ENCODE data around the gene ANKRD34A. TPM values are rescaled to one million over a fixed set of nuclear protein-coding genes. Genes with fewer than 3 reads are reported as not detected.

ANKRD34A gene
- total RNA-seq, 3 donors from 2014 or later, result 0.16 to 0.98 (median 0.59) TPM

DNA sequence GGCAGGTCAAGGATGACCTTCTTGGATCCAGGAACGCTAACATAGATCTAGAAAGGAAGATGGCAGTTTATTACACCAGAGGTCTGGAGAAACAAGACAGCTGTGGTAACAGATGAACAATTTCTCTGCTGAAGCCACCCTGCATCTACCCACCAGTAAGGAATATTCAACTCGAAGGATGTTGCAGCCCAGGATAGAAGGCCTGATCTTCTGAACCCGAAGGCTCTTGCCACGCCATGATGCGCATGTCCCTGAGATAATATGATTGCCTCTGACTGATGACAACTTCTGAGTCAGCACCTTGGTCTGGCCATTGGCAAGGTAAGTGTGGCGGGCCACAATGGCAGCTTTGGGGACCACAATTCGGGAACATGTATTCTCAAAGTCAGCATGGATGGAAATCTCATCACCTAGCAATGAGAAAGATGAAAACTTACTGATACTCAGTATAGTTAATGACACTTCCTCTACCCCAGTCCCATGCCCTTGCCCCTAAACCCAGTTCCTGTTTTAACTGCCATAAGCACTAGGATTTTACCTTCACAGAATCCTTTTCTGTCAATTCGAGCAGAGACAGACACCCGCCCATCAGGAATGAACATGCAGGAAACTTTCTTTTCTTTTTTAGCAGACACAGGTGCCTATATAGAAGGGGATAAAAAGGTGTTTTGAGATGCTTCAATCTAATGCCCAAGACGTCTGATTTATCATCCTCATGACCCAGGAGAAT is 30.2 kb upstream of the ANKRD34A start:
- DNase-seq (ENCODE audit: low spot score in 2 of 2), result no peak
- intact Hi-C loops (cut with DNase I; ENCODE audit: low total_unique reads), result no loop called here

GRCh38 chr1:145993618-145994390 is 29.4 kb upstream of the ANKRD34A start:
- no peak for DNase-seq (ENCODE audit: low spot score in 2 of 2)
- Histone ChIP-seq H3K4me3 (peak overlapping the region; percentile 71 to 81 (median 76)), H3K27ac (peak overlapping the region; percentile 95 to 96), H3K4me1 (peaks cover 2 to 7% of the 10 kb centered on the region in 2 donors), H3K36me3 (peaks cover 19% of the 10 kb centered on the region), H3K27me3 (no peaks in the 10 kb centered on the region), H3K9me3 (no peaks in the 10 kb centered on the region)
- intact Hi-C loops (cut with DNase I; ENCODE audit: low total_unique reads), result no loop called here
- peak in 2 of 3 donors; percentile 13 to 64 for TF ChIP-seq POLR2AphosphoS5 (IDR thresholded peaks at IDR 0.05)
- TF ChIP-seq CTCF (IDR thresholded peaks at IDR 0.05), result no peak

More for the DNA sequence above, 30.2 kb upstream of the ANKRD34A start:
- Histone ChIP-seq H3K27ac (peak overlapping the region; percentile 95 to 96), H3K4me3 (peak overlapping the region; percentile 71 to 81 (median 76)), H3K4me1 (peaks cover 2 to 9% of the 10 kb centered on the region in 2 donors), H3K9me3 (no peaks in the 10 kb centered on the region), H3K27me3 (no peaks in the 10 kb centered on the region), H3K36me3 (peaks cover 19% of the 10 kb centered on the region)
- peak; percentile 67 to 87 (median 71) for TF ChIP-seq POLR2AphosphoS5 (IDR thresholded peaks at IDR 0.05)
- TF ChIP-seq POLR2A (IDR thresholded peaks at IDR 0.05), result no peak

GRCh38 chr1:145992958-145993617 is 28.7 kb upstream of the ANKRD34A start:
- peak overlapping the region; percentile 71 to 81 (median 76) for H3K4me3 ChIP-seq
- H3K36me3 ChIP-seq, result peaks cover 19% of the 10 kb centered on the region
- H3K9me3 ChIP-seq, result no peaks in the 10 kb centered on the region
- no peaks in the 10 kb centered on the region for H3K27me3 ChIP-seq
- peaks cover 0 to 2% of the 10 kb centered on the region in 2 donors for H3K4me1 ChIP-seq
- TF ChIP-seq CTCF (IDR thresholded peaks at IDR 0.05), result no peak
- peak; percentile 12 for TF ChIP-seq POLR2A (IDR thresholded peaks at IDR 0.05)
- no peak for DNase-seq (ENCODE audit: low spot score in 2 of 2)
- intact Hi-C loops (cut with DNase I; ENCODE audit: low total_unique reads), result no loop called here
- peak overlapping the region; percentile 95 to 96 for H3K27ac ChIP-seq

DNA sequence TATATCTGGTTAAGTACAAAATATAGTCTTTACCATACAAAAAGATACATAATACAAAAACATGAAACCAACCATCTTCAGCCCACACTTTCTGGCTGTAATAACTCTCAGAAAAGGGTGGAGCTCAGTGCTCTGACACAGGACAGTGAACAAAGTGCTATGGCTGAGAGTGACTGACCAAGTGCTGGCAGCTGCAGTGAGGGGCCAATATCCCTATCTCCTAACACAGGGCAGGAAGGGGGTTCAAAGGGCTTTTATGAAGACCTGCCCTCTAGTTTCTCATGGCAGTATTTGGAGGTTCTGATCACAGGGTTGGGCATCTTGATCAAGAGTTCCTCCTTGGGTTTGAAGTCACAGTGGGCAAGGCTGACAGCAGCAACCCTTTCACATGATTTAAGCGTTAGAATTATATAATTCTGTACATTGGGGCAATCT is 28.1 kb upstream of the ANKRD34A start:
- intact Hi-C loops (cut with DNase I; ENCODE audit: low total_unique reads), result no loop called here
- peak overlapping the region; percentile 71 to 81 (median 76) for H3K4me3 ChIP-seq
- DNase-seq (ENCODE audit: low spot score in 2 of 2), result no peak

More for the DNA sequence above, 28.1 kb upstream of the ANKRD34A start:
- TF ChIP-seq CTCF (IDR thresholded peaks at IDR 0.05) (no peak), POLR2AphosphoS5 (IDR thresholded peaks at IDR 0.05) (peak in 2 of 3 donors; percentile 74 to 75)
- Histone ChIP-seq H3K27ac (peak overlapping the region; percentile 95 to 96), H3K36me3 (peaks cover 19% of the 10 kb centered on the region), H3K4me1 (peaks cover 0 to 3% of the 10 kb centered on the region in 2 donors), H3K27me3 (no peaks in the 10 kb centered on the region), H3K9me3 (no peaks in the 10 kb centered on the region)

Measured in breast epithelium (tissue), 4 donors.